ENCODE measurements around the gene ARL2.

DNA sequence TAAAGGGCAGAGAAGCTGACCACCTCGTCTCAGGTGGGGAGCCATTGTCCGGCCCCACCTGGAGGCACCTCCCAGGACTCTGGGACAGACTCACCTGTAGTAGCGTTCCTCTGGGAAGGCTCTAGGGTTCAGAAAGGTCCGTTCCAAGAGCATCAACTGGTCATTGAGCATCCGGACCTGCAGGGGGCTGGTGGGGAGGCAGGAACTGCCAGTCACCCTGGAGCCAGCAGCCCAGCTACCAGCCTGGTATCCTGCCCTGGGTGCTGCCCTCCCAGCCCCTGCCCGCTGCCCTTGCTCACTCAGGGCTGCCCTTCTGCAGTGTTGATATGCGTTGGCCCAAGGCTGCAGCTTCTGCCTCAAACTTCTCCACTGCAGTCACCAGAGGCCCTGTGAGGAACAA, 31.8 kb downstream of the ARL2 start:
- TF ChIP-seq, protein P1, sequence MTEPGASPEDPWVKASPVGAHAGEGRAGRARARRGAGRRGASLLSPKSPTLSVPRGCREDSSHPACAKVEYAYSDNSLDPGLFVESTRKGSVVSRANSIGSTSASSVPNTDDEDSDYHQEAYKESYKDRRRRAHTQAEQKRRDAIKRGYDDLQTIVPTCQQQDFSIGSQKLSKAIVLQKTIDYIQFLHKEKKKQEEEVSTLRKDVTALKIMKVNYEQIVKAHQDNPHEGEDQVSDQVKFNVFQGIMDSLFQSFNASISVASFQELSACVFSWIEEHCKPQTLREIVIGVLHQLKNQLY (CRISPR knock-in tag; IDR thresholded peaks at IDR 0.05) = no peak
- TF ChIP-seq SMAD3 (CRISPR knock-in tag; IDR thresholded peaks at IDR 0.05; ENCODE audit: borderline replicate concordance) = no peak
- TF ChIP-seq, protein P2, sequence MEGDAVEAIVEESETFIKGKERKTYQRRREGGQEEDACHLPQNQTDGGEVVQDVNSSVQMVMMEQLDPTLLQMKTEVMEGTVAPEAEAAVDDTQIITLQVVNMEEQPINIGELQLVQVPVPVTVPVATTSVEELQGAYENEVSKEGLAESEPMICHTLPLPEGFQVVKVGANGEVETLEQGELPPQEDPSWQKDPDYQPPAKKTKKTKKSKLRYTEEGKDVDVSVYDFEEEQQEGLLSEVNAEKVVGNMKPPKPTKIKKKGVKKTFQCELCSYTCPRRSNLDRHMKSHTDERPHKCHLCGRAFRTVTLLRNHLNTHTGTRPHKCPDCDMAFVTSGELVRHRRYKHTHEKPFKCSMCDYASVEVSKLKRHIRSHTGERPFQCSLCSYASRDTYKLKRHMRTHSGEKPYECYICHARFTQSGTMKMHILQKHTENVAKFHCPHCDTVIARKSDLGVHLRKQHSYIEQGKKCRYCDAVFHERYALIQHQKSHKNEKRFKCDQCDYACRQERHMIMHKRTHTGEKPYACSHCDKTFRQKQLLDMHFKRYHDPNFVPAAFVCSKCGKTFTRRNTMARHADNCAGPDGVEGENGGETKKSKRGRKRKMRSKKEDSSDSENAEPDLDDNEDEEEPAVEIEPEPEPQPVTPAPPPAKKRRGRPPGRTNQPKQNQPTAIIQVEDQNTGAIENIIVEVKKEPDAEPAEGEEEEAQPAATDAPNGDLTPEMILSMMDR (IDR thresholded peaks at IDR 0.05) = no peak
- TF ChIP-seq, protein P3, sequence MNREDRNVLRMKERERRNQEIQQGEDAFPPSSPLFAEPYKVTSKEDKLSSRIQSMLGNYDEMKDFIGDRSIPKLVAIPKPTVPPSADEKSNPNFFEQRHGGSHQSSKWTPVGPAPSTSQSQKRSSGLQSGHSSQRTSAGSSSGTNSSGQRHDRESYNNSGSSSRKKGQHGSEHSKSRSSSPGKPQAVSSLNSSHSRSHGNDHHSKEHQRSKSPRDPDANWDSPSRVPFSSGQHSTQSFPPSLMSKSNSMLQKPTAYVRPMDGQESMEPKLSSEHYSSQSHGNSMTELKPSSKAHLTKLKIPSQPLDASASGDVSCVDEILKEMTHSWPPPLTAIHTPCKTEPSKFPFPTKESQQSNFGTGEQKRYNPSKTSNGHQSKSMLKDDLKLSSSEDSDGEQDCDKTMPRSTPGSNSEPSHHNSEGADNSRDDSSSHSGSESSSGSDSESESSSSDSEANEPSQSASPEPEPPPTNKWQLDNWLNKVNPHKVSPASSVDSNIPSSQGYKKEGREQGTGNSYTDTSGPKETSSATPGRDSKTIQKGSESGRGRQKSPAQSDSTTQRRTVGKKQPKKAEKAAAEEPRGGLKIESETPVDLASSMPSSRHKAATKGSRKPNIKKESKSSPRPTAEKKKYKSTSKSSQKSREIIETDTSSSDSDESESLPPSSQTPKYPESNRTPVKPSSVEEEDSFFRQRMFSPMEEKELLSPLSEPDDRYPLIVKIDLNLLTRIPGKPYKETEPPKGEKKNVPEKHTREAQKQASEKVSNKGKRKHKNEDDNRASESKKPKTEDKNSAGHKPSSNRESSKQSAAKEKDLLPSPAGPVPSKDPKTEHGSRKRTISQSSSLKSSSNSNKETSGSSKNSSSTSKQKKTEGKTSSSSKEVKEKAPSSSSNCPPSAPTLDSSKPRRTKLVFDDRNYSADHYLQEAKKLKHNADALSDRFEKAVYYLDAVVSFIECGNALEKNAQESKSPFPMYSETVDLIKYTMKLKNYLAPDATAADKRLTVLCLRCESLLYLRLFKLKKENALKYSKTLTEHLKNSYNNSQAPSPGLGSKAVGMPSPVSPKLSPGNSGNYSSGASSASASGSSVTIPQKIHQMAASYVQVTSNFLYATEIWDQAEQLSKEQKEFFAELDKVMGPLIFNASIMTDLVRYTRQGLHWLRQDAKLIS (CRISPR knock-in tag; IDR thresholded peaks at IDR 0.05; ENCODE audit: borderline replicate concordance) = no peak
- TF ChIP-seq, protein P4, sequence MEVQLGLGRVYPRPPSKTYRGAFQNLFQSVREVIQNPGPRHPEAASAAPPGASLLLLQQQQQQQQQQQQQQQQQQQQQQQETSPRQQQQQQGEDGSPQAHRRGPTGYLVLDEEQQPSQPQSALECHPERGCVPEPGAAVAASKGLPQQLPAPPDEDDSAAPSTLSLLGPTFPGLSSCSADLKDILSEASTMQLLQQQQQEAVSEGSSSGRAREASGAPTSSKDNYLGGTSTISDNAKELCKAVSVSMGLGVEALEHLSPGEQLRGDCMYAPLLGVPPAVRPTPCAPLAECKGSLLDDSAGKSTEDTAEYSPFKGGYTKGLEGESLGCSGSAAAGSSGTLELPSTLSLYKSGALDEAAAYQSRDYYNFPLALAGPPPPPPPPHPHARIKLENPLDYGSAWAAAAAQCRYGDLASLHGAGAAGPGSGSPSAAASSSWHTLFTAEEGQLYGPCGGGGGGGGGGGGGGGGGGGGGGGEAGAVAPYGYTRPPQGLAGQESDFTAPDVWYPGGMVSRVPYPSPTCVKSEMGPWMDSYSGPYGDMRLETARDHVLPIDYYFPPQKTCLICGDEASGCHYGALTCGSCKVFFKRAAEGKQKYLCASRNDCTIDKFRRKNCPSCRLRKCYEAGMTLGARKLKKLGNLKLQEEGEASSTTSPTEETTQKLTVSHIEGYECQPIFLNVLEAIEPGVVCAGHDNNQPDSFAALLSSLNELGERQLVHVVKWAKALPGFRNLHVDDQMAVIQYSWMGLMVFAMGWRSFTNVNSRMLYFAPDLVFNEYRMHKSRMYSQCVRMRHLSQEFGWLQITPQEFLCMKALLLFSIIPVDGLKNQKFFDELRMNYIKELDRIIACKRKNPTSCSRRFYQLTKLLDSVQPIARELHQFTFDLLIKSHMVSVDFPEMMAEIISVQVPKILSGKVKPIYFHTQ (CRISPR knock-in tag; IDR thresholded peaks at IDR 0.05) = no peak

Measured in WTC11 (cell line).